HG03457 (cell line): ENCODE measurements around the gene KTN1.

Source experiments
- ATAC-seq: cut with Tn5 transposase; IDR thresholded peaks from one replicate; pipeline ENCODE4 v1.9.1; 2021; ENCODE audit warnings: moderate number of reproducible peaks; ENCODE audit not compliant: unreplicated experiment

The KTN1 gene

GRCh38 chr14:55579724-55580469 lies at the start of gene KTN1:
Gene KTN1, plus strand, starts transcription at chr14:55580207. Its CDS starts 31,842 bp downstream, at chr14:55612049.
- peak; percentile 68 for ATAC-seq

GRCh38 chr14:55530464-55530863 lies 49.5 kb upstream of the KTN1 start:
- ATAC-seq = no peak

GRCh38 chr14:55532645-55533344 lies 47.2 kb upstream of the KTN1 start:
- no peak for ATAC-seq

- ATAC-seq = no peak
Observed at GRCh38 chr14:55533960-55534359, 46.0 kb upstream of the KTN1 start.

- no peak for ATAC-seq
Observed at GRCh38 chr14:55535516-55536203, 44.3 kb upstream of the KTN1 start.

GRCh38 chr14:55536204-55536708 lies 43.8 kb upstream of the KTN1 start:
- no peak for ATAC-seq

GRCh38 chr14:55537782-55538181 lies 42.2 kb upstream of the KTN1 start:
- ATAC-seq = no peak

GRCh38 chr14:55539975-55540374 lies 40.0 kb upstream of the KTN1 start:
- no peak for ATAC-seq

GRCh38 chr14:55540847-55541773 lies 38.9 kb upstream of the KTN1 start:
- no peak for ATAC-seq

GRCh38 chr14:55545779-55546178 lies 34.2 kb upstream of the KTN1 start:
- ATAC-seq = peak; percentile 18

- ATAC-seq = peak; percentile 49
Observed at GRCh38 chr14:55546212-55546874, 33.7 kb upstream of the KTN1 start.

- no peak for ATAC-seq
Observed at GRCh38 chr14:55547650-55548315, 32.2 kb upstream of the KTN1 start.

GRCh38 chr14:55553791-55554190 lies 26.2 kb upstream of the KTN1 start:
- no peak for ATAC-seq

GRCh38 chr14:55556929-55557623 lies 22.9 kb upstream of the KTN1 start:
- ATAC-seq = no peak

GRCh38 chr14:55562135-55562534 lies 17.9 kb upstream of the KTN1 start:
- ATAC-seq = no peak

GRCh38 chr14:55568618-55569017 lies 11.4 kb upstream of the KTN1 start:
- ATAC-seq = no peak

- no peak for ATAC-seq
Observed at GRCh38 chr14:55571125-55571889, 8.7 kb upstream of the KTN1 start.

- no peak for ATAC-seq
Observed at GRCh38 chr14:55572578-55572977, 7.4 kb upstream of the KTN1 start.
